T-cell (primary cell): ENCODE data around the gene LRP1B. TPM values are rescaled to one million over a fixed set of nuclear protein-coding genes. Genes with fewer than 3 reads are reported as not detected.
"Not testable (repeated sequence)": the region's sequence is repeated elsewhere in the genome, so short reads cannot be mapped to it uniquely, and the experiment has no call there.

Source experiments
- ATAC-seq, 4 experiments: fragments of 200-7000 bp in 3 of 4; fragments of 150-1000 bp in 1 of 4; cut with Tn5 transposase; replicated peaks in 1 of 4; 1 replicate in 3 of 4; 2 replicates in 1 of 4; pipeline ENCODE4 v1.10.0; 2021; ENCODE audit warnings: moderate library complexity in 3 of 4, mild to moderate bottlenecking in 2 of 4, moderate number of reproducible peaks in 1 of 4
- CTCF ChIA-PET, 2 donors: fragments of 300-600 bp; sonication (Branson Sonifier 250); formaldehyde crosslinking; loops; one replicate each; lab custom pipeline; 2022; ENCODE audit warnings: antibody characterized with exemption in 2 of 2; lab: Charles Lee
- POLR2A ChIA-PET, 2 donors: fragments of 300-600 bp; sonication (Branson Sonifier 250); formaldehyde crosslinking; loops; one replicate each; lab custom pipeline; 2022; ENCODE audit warnings: antibody characterized with exemption in 2 of 2; lab: Charles Lee
- DNase-seq, 35 experiments: peaks; one replicate each; pipeline versions ENCODE4 v3.0.0 to v3.0.0-alpha.2; 2013 to 2023
- H3K27ac ChIP-seq: one replicate; pipeline ENCODE4 v1.5.1; 2013; ENCODE audit warnings: low read length
- H3K27me3 ChIP-seq, 2 experiments: replicated peaks in 1 of 2; 1 replicate in 1 of 2; 2 replicates in 1 of 2; pipeline versions ENCODE4 v1.6.1 to v1.7.0; 2013; ENCODE audit warnings: low read length in 1 of 2, mixed read lengths in 1 of 2; ENCODE audit not compliant: control insufficient read depth in 2 of 2, insufficient read depth in 2 of 2; ENCODE audit errors: extremely low read depth in 1 of 2
- H3K36me3 ChIP-seq, 2 donors: 1 replicate in 1 of 2; 2 replicates in 1 of 2; pipeline versions ENCODE4 v1.6.1 to v1.7.0; 2013; ENCODE audit warnings: low read length in 1 of 2; ENCODE audit not compliant: control insufficient read depth in 2 of 2, insufficient read depth in 1 of 2; ENCODE audit errors: extremely low read depth in 1 of 2
- H3K4me1 ChIP-seq, 2 experiments: 1 replicate in 1 of 2; 2 replicates in 1 of 2; pipeline versions ENCODE4 v1.6.1 to v1.7.0; 2013; ENCODE audit warnings: low read length in 2 of 2, mixed read lengths in 1 of 2; ENCODE audit not compliant: insufficient read depth in 2 of 2, control insufficient read depth in 1 of 2; ENCODE audit errors: extremely low read depth in 1 of 2
- H3K4me3 ChIP-seq, 2 donors: 1 replicate in 1 of 2; 2 replicates in 1 of 2; pipeline versions ENCODE4 v1.5.1 to v1.7.0; 2013; ENCODE audit warnings: mild to moderate bottlenecking in 2 of 2, low read length in 1 of 2, moderate library complexity in 1 of 2; ENCODE audit not compliant: control insufficient read depth in 1 of 2; ENCODE audit errors: extremely low read depth in 1 of 2
- H3K9me3 ChIP-seq: 2 replicates; pipeline ENCODE4 v1.7.0; 2013
- H3K27ac Mint-ChIP-seq, 2 donors: one replicate each; pipeline ENCODE4 v1.8.0; 2020 to 2021; ENCODE audit warnings: mild to moderate bottlenecking in 2 of 2, mixed read lengths in 2 of 2
- H3K27me3 Mint-ChIP-seq, 2 donors: one replicate each; pipeline ENCODE4 v1.8.0; 2021 to 2022; ENCODE audit warnings: mixed read lengths in 2 of 2
- H3K36me3 Mint-ChIP-seq: one replicate; pipeline ENCODE4 v1.8.0; 2021; ENCODE audit warnings: mixed read lengths
- H3K4me1 Mint-ChIP-seq, 3 donors: one replicate each; pipeline ENCODE4 v1.8.0; 2020 to 2022; ENCODE audit warnings: mixed read lengths in 3 of 3, mild to moderate bottlenecking in 1 of 3
- H3K4me3 Mint-ChIP-seq, 3 donors: one replicate each; pipeline ENCODE4 v1.8.0; 2020 to 2022; ENCODE audit warnings: mild to moderate bottlenecking in 3 of 3, mixed read lengths in 3 of 3, moderate library complexity in 3 of 3
- H3K9me3 Mint-ChIP-seq, 3 donors: one replicate each; pipeline ENCODE4 v1.8.0; 2020 to 2022; ENCODE audit warnings: mixed read lengths in 3 of 3
- WGBS: methylation state at CpG from one replicate; pipeline ENCODE4 v1.1.5; 2013; ENCODE audit warnings: missing lambda C conversion rate; ENCODE audit not compliant: insufficient coverage; 5-methylcytosine and 5-hydroxymethylcytosine counted together
- total RNA-seq, 35 experiments: library from RNA in 6 of 35; stranded (reverse) in 6 of 35; fragments of 120-200 nt in 1 of 35; gene quantifications; one replicate each; pipeline versions ENCODE4 v1.2.1 to v1.2.4 and lab custom pipeline; 2013 to 2026

Gene LRP1B
- total RNA-seq, 5 donors from 2014 or later (not counting 1 experiment from before 2014, with no cell fraction given): not detected

GRCh38 chr2:140650134-140650533, 1480.7 kb downstream of the LRP1B start:
- H3K27ac ChIP-seq, POLR2A ChIA-PET, H3K27ac Mint-ChIP-seq, H3K9me3 ChIP-seq, DNase-seq, H3K4me1 Mint-ChIP-seq, H3K4me3 Mint-ChIP-seq, H3K36me3 ChIP-seq, CTCF ChIA-PET, H3K27me3 ChIP-seq, H3K36me3 Mint-ChIP-seq, H3K27me3 Mint-ChIP-seq, H3K4me3 ChIP-seq, ATAC-seq, H3K4me1 ChIP-seq: not testable (repeated sequence)
- WGBS: 93% methylated on average over 3 of the region's 4 CpGs
- H3K9me3 Mint-ChIP-seq: peaks cover 3 to 10% (median 9%) of the 10 kb centered on the region in 3 donors

- peaks cover 3 to 13% (median 9%) of the 10 kb centered on the region in 3 donors for H3K9me3 Mint-ChIP-seq
- WGBS: 92% methylated on average over 1 of the region's 2 CpGs
- no peak overlapping the region for H3K4me3 ChIP-seq
- no peak for DNase-seq
- no peaks in the 10 kb centered on the region for H3K36me3 ChIP-seq
- no peaks in the 10 kb centered on the region for H3K4me1 ChIP-seq
- POLR2A ChIA-PET: no interaction called here
- CTCF ChIA-PET: no interaction called here
- H3K27ac Mint-ChIP-seq: no peak overlapping the region
- H3K4me1 Mint-ChIP-seq: no peaks in the 10 kb centered on the region
- H3K36me3 Mint-ChIP-seq: no peaks in the 10 kb centered on the region
- H3K27me3 ChIP-seq: no peaks in the 10 kb centered on the region
- H3K9me3 ChIP-seq: no peaks in the 10 kb centered on the region
- H3K27ac ChIP-seq: no peak overlapping the region
- H3K27me3 Mint-ChIP-seq: no peaks in the 10 kb centered on the region
- no peak for ATAC-seq
- no peak overlapping the region for H3K4me3 Mint-ChIP-seq
These were observed 1482.4 kb downstream of the LRP1B start for GRCh38 chr2:140648393-140648792.

- Mint-ChIP-seq H3K27me3 (no peaks in the 10 kb centered on the region), H3K4me3 (no peak overlapping the region), H3K9me3 (peaks cover 3 to 14% (median 9%) of the 10 kb centered on the region in 3 donors), H3K36me3 (no peaks in the 10 kb centered on the region), H3K4me1 (no peaks in the 10 kb centered on the region), H3K27ac (no peak overlapping the region)
- WGBS: 100% methylated on average over 1 of the region's 3 CpGs
- no peak for DNase-seq
- Histone ChIP-seq H3K9me3 (no peaks in the 10 kb centered on the region), H3K36me3 (no peaks in the 10 kb centered on the region), H3K4me1 (no peaks in the 10 kb centered on the region), H3K27ac (no peak overlapping the region), H3K27me3 (no peaks in the 10 kb centered on the region), H3K4me3 (no peak overlapping the region)
- no peak for ATAC-seq
- ChIA-PET POLR2A (no interaction called here), CTCF (no interaction called here)
These were observed 1487.0 kb downstream of the LRP1B start for GRCh38 chr2:140643761-140644187.

GRCh38 chr2:140641163-140641562, 1489.7 kb downstream of the LRP1B start:
- Mint-ChIP-seq H3K9me3 (peaks cover 3 to 19% (median 5%) of the 10 kb centered on the region in 3 donors), H3K27ac (no peak overlapping the region), H3K27me3 (no peaks in the 10 kb centered on the region), H3K4me3 (no peak overlapping the region), H3K36me3 (no peaks in the 10 kb centered on the region), H3K4me1 (no peaks in the 10 kb centered on the region)
- Histone ChIP-seq H3K27me3 (no peaks in the 10 kb centered on the region), H3K4me1 (no peaks in the 10 kb centered on the region), H3K36me3 (no peaks in the 10 kb centered on the region), H3K27ac (no peak overlapping the region), H3K9me3 (no peaks in the 10 kb centered on the region), H3K4me3 (no peak overlapping the region)
- ChIA-PET CTCF (no interaction called here), POLR2A (no interaction called here)
- ATAC-seq: no peak
- no peak for DNase-seq
- no CpG with 5 or more reads among the region's 1 CpG for WGBS

- no peak for DNase-seq
- 75% methylated on average over 3 of the region's 3 CpGs for WGBS
- Mint-ChIP-seq H3K9me3 (peaks cover 3 to 15% (median 5%) of the 10 kb centered on the region in 3 donors), H3K36me3 (no peaks in the 10 kb centered on the region), H3K27me3 (no peaks in the 10 kb centered on the region), H3K4me3 (no peak overlapping the region), H3K4me1 (no peaks in the 10 kb centered on the region), H3K27ac (no peak overlapping the region)
- Histone ChIP-seq H3K27ac (no peak overlapping the region), H3K9me3 (no peaks in the 10 kb centered on the region), H3K27me3 (no peaks in the 10 kb centered on the region), H3K4me3 (no peak overlapping the region), H3K4me1 (no peaks in the 10 kb centered on the region), H3K36me3 (no peaks in the 10 kb centered on the region)
- POLR2A ChIA-PET: no interaction called here
- CTCF ChIA-PET: no interaction called here
- no peak for ATAC-seq
These were observed 1491.2 kb downstream of the LRP1B start for GRCh38 chr2:140639628-140640027.

- ChIA-PET CTCF (no interaction called here), POLR2A (interaction anchor here in 1 of 2 donors (0.8 kb wide), 1 partner anchor 152 kb away, joined by 3 read pairs; no protein-coding TSS in a partner anchor)
- Mint-ChIP-seq H3K4me1 (no peaks in the 10 kb centered on the region), H3K27ac (no peak overlapping the region), H3K9me3 (peaks cover 15 to 44% (median 21%) of the 10 kb centered on the region in 3 donors), H3K4me3 (no peak overlapping the region), H3K27me3 (no peaks in the 10 kb centered on the region), H3K36me3 (no peaks in the 10 kb centered on the region)
- DNase-seq (no peak), ATAC-seq (no peak)
- no peaks in the 10 kb centered on the region for H3K4me1 ChIP-seq
- H3K27ac ChIP-seq: no peak overlapping the region
- H3K36me3 ChIP-seq: no peaks in the 10 kb centered on the region
- H3K9me3 ChIP-seq: no peaks in the 10 kb centered on the region
- WGBS: no CpG with 5 or more reads among the region's 4 CpGs
- no peaks in the 10 kb centered on the region for H3K27me3 ChIP-seq
- H3K4me3 ChIP-seq: no peak overlapping the region
These were observed 1500.3 kb downstream of the LRP1B start for GRCh38 chr2:140630557-140630956.

- ATAC-seq (no peak), DNase-seq (no peak)
- H3K9me3 Mint-ChIP-seq: peaks cover 20 to 45% (median 24%) of the 10 kb centered on the region in 3 donors
- CTCF ChIA-PET: no interaction called here
- Histone ChIP-seq H3K4me3 (no peak overlapping the region), H3K36me3 (no peaks in the 10 kb centered on the region), H3K27me3 (no peaks in the 10 kb centered on the region), H3K9me3 (no peaks in the 10 kb centered on the region), H3K27ac (no peak overlapping the region), H3K4me1 (no peaks in the 10 kb centered on the region)
- POLR2A ChIA-PET: no interaction called here
- no peaks in the 10 kb centered on the region for H3K36me3 Mint-ChIP-seq
- no peak overlapping the region for H3K27ac Mint-ChIP-seq
- H3K27me3 Mint-ChIP-seq: no peaks in the 10 kb centered on the region
- no peak overlapping the region for H3K4me3 Mint-ChIP-seq
- no CpG with 5 or more reads among the region's 4 CpGs for whole genome bisulfite sequencing
- H3K4me1 Mint-ChIP-seq: no peaks in the 10 kb centered on the region
These were observed 1502.9 kb downstream of the LRP1B start for GRCh38 chr2:140627885-140628284.
